Panc1 (cell line): ENCODE measurements around the gene ZNF182. TPM values are rescaled to one million over a fixed set of nuclear protein-coding genes. Genes with fewer than 3 reads are reported as not detected.

Source experiments
- ATAC-seq: fragments of 200-7000 bp; cut with Tn5 transposase; 2 replicates; pipeline ENCODE4 v1.9.1; 2020; ENCODE audit warnings: mild to moderate bottlenecking, moderate library complexity
- BruUV-seq: library from RNA; stranded (reverse); fragments of 400-500 nt; replicated peaks from 2 replicates; lab custom pipeline; 2021; lab: Mats Ljungman, UMichigan
- CTCF ChIA-PET: fragments of 300-600 bp; sonication (Branson Sonifier 250); formaldehyde crosslinking; loops from one replicate; lab custom pipeline; 2022; ENCODE audit warnings: antibody characterized with exemption; lab: Charles Lee
- POLR2A ChIA-PET: fragments of 300-600 bp; sonication (Branson Sonifier 250); formaldehyde crosslinking; loops from one replicate; lab custom pipeline; 2022; ENCODE audit warnings: antibody characterized with exemption; lab: Charles Lee
- DNase-seq: peaks from one replicate; pipeline ENCODE4 v3.0.0-alpha.2; 2010; ENCODE audit warnings: low read depth, low spot score
- H3K27ac ChIP-seq: 2 replicates; pipeline ENCODE4 v1.5.1; 2011; ENCODE audit warnings: mild to moderate bottlenecking, low read length, inconsistent platforms
- H3K27me3 ChIP-seq: fragments of 200-500 bp; sonication (Bioruptor generic); 2 replicates; pipeline ENCODE4 v1.6.0; 2014; ENCODE audit warnings: low read length, inconsistent platforms; ENCODE audit not compliant: control insufficient read depth, insufficient read depth
- H3K36me3 ChIP-seq: fragments of 200-500 bp; sonication (Bioruptor generic); 2 replicates; pipeline ENCODE4 v1.5.1; 2014; ENCODE audit warnings: inconsistent platforms, mild to moderate bottlenecking, low read length, moderate library complexity; ENCODE audit not compliant: control insufficient read depth, insufficient read depth
- H3K4me1 ChIP-seq: 2 replicates; pipeline ENCODE4 v1.5.1; 2011; ENCODE audit warnings: inconsistent platforms, mild to moderate bottlenecking, low read length, moderate library complexity; ENCODE audit not compliant: control insufficient read depth, insufficient read depth
- H3K4me3 ChIP-seq, 2 experiments: 2 replicates each; pipeline ENCODE4 v1.5.1; 2011 to 2012; ENCODE audit warnings: low read depth in 2 of 2, low read length in 2 of 2, mild to moderate bottlenecking in 2 of 2, inconsistent platforms in 1 of 2, moderate library complexity in 1 of 2
- H3K9me3 ChIP-seq: fragments of 200-500 bp; sonication (Bioruptor generic); 2 replicates; pipeline ENCODE4 v1.5.1; 2014; ENCODE audit warnings: low read depth, mild to moderate bottlenecking, inconsistent platforms, low read length, moderate library complexity; ENCODE audit not compliant: control insufficient read depth, insufficient read depth
- POLR2AphosphoS5 ChIP-seq: IDR thresholded peaks from 2 replicates; pipeline ENCODE4 v1.6.1; 2012; ENCODE audit warnings: mild to moderate bottlenecking, low read depth, low read length, moderate library complexity
- REST ChIP-seq, 2 experiments: IDR thresholded peaks; 2 replicates each; pipeline ENCODE4 v1.6.1; 2011 to 2012; ENCODE audit warnings: low read depth in 2 of 2, control low read depth in 1 of 2, low read length in 1 of 2, mild to moderate bottlenecking in 1 of 2, moderate library complexity in 1 of 2; ENCODE audit not compliant: insufficient read depth in 1 of 2
- SIN3A ChIP-seq: IDR thresholded peaks from 2 replicates; pipeline ENCODE4 v1.6.1; 2012; ENCODE audit warnings: low read depth, mild to moderate bottlenecking, low read length, moderate library complexity, borderline replicate concordance; ENCODE audit not compliant: insufficient read depth
- TCF7L2 ChIP-seq: IDR thresholded peaks from 2 replicates; pipeline ENCODE4 v1.6.1; 2011; ENCODE audit warnings: mild to moderate bottlenecking, low read depth, low read length, inconsistent platforms
- in situ Hi-C: cut with HindIII; loops from 2 replicates; pipeline ENCODE4 v1.10.0; 2016; ENCODE audit warnings: low sequenced_read_pairs, low pct_unique_long_range_greater_than_20kb
- intact Hi-C: fragments of 100-400 bp; cut with micrococcal nuclease; formaldehyde crosslinking; loops from one replicate; pipeline ENCODE4 v1.10.0; 2022; ENCODE audit not compliant: unreplicated experiment
- total RNA-seq: library from RNA; stranded (reverse); gene quantifications from one replicate; pipeline ENCODE4 v1.2.1, GENCODE V29; 2021; ENCODE audit not compliant: unreplicated experiment
- TF ChIP-seq, protein P1 (sequence below): fragments of 450-650 bp; IDR thresholded peaks from 2 replicates; pipeline ENCODE4 v1.5.1; 2017; ENCODE audit warnings: mild to moderate bottlenecking

Gene ZNF182
- total RNA-seq, 1 experiment from 2014 or later = 11.1 TPM

- in situ Hi-C loops = no loop called here
- ChIA-PET CTCF (no interaction called here), POLR2A (no interaction called here)
- peak overlapping the region; percentile 69 to 78; a peak in 3 of 4 replicates for H3K4me3 ChIP-seq
- H3K9me3 ChIP-seq = peaks cover 12% of the 10 kb centered on the region; the same call in 1 of the 2 replicates
- H3K36me3 ChIP-seq = peaks cover 3% of the 10 kb centered on the region; the same call in 1 of the 2 replicates
- no TSS peak for BruUV-seq
- no peak for TF ChIP-seq TCF7L2
- no peak for TF ChIP-seq POLR2AphosphoS5
- TF ChIP-seq, protein P1, sequence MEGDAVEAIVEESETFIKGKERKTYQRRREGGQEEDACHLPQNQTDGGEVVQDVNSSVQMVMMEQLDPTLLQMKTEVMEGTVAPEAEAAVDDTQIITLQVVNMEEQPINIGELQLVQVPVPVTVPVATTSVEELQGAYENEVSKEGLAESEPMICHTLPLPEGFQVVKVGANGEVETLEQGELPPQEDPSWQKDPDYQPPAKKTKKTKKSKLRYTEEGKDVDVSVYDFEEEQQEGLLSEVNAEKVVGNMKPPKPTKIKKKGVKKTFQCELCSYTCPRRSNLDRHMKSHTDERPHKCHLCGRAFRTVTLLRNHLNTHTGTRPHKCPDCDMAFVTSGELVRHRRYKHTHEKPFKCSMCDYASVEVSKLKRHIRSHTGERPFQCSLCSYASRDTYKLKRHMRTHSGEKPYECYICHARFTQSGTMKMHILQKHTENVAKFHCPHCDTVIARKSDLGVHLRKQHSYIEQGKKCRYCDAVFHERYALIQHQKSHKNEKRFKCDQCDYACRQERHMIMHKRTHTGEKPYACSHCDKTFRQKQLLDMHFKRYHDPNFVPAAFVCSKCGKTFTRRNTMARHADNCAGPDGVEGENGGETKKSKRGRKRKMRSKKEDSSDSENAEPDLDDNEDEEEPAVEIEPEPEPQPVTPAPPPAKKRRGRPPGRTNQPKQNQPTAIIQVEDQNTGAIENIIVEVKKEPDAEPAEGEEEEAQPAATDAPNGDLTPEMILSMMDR = no peak
- no peak for TF ChIP-seq SIN3A
- TF ChIP-seq REST (IDR thresholded peaks at IDR 0.05; ENCODE audit: insufficient read depth in 1 of 2, low read depth in 2 of 2, low read length in 1 of 2) = no peak
- DNase-seq (no peak), ATAC-seq (no peak)
- H3K4me1 ChIP-seq = 0 out of 2 replicates have a peak, but pooled peaks cover 2% of the 10 kb centered on the region
- H3K27me3 ChIP-seq = no peaks in the 10 kb centered on the region
- intact Hi-C loops = no loop called here
- H3K27ac ChIP-seq = no peak overlapping the region; the same call in 1 of the 2 replicates
These were observed 1.5 kb downstream of the ZNF182 start for GRCh38 chrX:48002319-48002718.

GRCh38 chrX:48001260-48001659 lies 2.5 kb downstream of the ZNF182 start:
- H3K9me3 ChIP-seq = peaks cover 12% of the 10 kb centered on the region; the same call in 1 of the 2 replicates
- in situ Hi-C loops (no loop called here), intact Hi-C loops (no loop called here)
- BruUV-seq = no TSS peak
- peaks cover 3% of the 10 kb centered on the region; the same call in 1 of the 2 replicates for H3K36me3 ChIP-seq
- no peak overlapping the region for H3K4me3 ChIP-seq
- no peak for TF ChIP-seq TCF7L2
- TF ChIP-seq REST (IDR thresholded peaks at IDR 0.05; ENCODE audit: insufficient read depth in 1 of 2, low read depth in 2 of 2, low read length in 1 of 2) = no peak
- ChIA-PET POLR2A (no interaction called here), CTCF (no interaction called here)
- H3K4me1 ChIP-seq = 0 out of 2 replicates have a peak, but pooled peaks cover 2% of the 10 kb centered on the region
- no peak for DNase-seq
- no peaks in the 10 kb centered on the region for H3K27me3 ChIP-seq
- no peak overlapping the region for H3K27ac ChIP-seq
- ATAC-seq = no peak
